ENCODE data around the gene HOXD13.

GRCh38 chr2:176129813-176130146 is 37.3 kb downstream of the HOXD13 start:
- no peak for TF ChIP-seq CTCF (conservative IDR thresholded peaks at IDR 0.05)
- no peak for TF ChIP-seq ZFX (IDR thresholded peaks at IDR 0.05)
